GM11168 (cell line): ENCODE measurements around the gene EMILIN1.
"Not testable (repeated sequence)": the region's sequence is repeated elsewhere in the genome, so short reads cannot be mapped to it uniquely, and the experiment has no call there.

Source experiments
- in situ Hi-C: fragments of 300-500 bp; cut with MboI; formaldehyde crosslinking; loops from one replicate; pipeline ENCODE4 v1.12.0; 2022; ENCODE audit warnings: low sequenced_read_pairs; ENCODE audit not compliant: unreplicated experiment

EMILIN1 gene

DNA sequence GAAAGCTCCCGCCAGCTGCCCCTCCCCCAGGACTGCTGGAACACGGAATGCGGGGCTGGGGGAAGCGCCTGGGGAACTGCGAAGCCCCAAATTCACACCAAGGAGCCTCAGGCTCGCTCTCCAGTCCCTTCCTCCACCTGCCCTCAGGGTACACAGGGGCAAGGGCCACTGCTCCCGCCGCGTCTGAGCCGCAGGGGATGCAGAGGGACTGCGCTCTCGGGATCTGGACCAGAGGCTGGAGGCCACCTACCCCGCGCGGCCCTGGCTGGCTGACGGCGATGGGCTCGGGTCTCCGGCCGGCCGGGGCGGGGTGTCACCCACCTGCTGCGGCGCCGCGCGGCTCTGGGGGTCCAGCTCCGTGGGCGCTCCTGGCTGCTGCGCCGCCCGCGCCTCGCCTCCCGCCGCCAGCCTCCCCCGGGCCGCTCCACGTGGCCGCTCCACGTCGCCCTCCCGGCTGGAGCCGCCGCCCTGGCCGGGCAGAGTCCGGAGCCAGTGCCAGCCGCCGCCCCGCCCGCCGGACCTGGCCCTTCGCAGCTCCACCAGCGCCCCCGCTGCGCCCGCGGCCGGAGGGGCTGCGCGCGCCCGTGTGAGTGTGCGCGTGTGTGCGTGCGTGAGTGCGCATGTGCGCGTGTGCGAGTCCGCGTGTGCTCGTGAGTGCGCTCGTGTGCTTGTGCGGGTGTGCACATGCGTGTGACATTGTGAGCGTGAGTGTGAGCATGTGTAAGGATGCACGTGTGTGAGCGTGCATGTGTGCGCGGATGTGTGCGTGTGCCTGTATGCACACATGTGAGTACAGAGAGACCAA lies 40.3 kb downstream of the EMILIN1 start, which contains the start of gene CGREF1:
TSS of gene CGREF1 (minus strand) at position 604 of the 805 bp plus-strand sequence. CDS start 14,762 bp downstream, outside the sequence.
- in situ Hi-C loops = no loop called here

DNA sequence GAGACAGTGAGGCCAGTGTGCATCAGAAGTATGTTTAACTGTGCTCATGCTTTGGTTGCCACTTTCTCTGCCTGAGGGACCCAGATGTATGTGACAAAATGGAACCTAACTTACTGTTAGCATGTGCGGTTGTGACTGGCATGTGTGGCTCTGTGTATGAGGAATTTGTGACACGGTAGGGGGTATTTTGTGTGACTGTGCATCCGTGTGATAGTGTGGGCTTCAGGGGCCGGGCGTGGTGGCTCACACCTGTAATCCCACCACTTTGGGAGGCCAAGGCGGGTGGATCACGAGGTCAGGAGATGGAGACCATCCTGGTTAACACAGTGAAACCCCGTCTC lies 40.9 kb downstream of the EMILIN1 start:
- in situ Hi-C loops = not testable (repeated sequence)

GRCh38 chr2:27121906-27122305 lies 43.5 kb downstream of the EMILIN1 start:
- in situ Hi-C loops = no loop called here

DNA sequence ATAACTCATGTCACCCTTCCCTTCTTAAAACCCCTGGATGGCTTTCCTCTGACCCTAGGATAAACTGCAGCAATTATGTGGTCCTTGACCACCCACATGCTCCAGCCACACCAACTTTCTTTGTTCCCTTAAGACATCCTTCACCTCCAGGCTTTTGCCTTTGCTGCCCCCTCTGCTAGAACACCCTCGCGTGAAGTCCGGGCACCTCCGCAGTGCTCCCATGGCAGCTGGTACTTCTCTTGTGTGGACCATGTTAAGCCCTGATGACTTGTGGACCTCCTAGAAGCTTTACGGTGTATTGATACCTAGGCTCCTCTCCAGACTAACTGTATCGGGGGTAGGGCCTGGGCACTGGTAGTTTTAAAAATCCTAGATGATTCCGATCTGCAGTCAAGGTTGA lies 44.4 kb downstream of the EMILIN1 start:
- in situ Hi-C loops = no loop called here

DNA sequence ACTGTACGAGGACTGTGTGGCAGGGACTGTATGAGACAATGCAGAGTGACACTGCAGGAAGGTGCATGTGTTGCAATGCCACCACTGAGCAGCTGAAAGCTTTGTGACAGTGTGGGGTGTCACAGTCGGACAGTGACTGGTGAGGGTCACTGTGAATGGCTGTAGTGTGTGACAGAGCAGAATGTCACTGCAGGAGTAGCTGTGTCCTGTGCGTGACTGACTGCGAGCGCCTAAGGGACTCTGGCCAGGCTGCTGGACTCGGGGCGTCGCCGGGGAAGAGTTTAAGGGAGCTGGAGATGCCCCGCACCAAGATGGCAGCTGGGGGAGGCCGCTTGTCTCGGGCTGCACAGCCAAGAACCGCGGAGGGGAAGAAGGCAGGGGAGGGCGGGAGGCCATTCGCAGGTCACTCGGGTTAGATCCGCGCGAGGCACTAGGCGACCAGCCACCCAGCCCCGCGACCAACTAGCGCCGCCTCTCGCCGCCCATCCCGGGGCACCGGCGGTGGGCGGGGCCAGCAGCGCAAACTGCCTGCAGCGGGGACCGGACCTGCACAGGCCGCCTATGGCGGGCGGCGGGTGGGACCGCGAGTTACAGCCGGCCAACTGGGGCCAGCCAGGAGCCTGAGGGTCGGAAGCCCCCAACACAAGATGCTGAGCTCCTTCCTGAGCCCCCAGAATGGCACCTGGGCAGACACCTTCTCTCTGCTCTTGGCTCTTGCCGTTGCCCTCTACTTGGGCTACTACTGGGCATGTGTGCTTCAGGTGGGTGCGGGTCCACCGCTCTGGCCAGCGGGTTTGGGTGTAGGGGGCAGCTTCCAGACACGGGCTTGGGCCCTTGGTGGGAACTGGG lies 45.1 kb downstream of the EMILIN1 start, which contains the start of gene ABHD1:
TSS of gene ABHD1 (plus strand) at position 514 of the 849 bp plus-strand sequence. CDS start at position 648, 134 bp downstream.
- in situ Hi-C loops = no loop called here

DNA sequence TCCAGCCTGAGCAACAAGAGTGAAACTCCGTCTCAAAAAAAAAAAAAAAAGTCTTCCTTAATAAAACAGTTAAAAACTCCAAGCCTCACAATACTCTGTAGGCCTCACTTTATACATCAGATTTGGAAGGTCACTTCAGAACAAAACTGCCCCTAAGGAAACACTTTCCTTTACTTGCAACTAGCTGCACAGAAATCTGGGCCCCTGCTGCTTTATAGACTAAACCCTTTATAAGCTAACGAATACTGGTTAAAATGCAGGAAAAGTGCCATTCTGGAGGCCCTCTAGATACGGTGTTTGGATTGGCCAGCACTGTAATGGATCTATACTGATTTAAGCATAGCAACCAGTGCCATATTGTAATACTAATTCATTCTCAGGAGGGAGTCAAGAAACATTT lies 46.7 kb downstream of the EMILIN1 start:
- in situ Hi-C loops = loop anchor here (5.0 kb wide), 1 partner anchor 72 kb away; no protein-coding TSS in a partner anchor

- in situ Hi-C loops = loop anchor here (5.0 kb wide), 1 partner anchor 71 kb away; no protein-coding TSS in a partner anchor
Observed at GRCh38 chr2:27126252-27126710, 47.9 kb downstream of the EMILIN1 start.

- in situ Hi-C loops = loop anchor here (5.0 kb wide), 1 partner anchor 69 kb away; no protein-coding TSS in a partner anchor
Observed at GRCh38 chr2:27127883-27128667, 49.7 kb downstream of the EMILIN1 start.

GRCh38 chr2:27128668-27129571 lies 50.5 kb downstream of the EMILIN1 start:
- in situ Hi-C loops = loop anchor here (5.0 kb wide), 1 partner anchor 68 kb away; no protein-coding TSS in a partner anchor

DNA sequence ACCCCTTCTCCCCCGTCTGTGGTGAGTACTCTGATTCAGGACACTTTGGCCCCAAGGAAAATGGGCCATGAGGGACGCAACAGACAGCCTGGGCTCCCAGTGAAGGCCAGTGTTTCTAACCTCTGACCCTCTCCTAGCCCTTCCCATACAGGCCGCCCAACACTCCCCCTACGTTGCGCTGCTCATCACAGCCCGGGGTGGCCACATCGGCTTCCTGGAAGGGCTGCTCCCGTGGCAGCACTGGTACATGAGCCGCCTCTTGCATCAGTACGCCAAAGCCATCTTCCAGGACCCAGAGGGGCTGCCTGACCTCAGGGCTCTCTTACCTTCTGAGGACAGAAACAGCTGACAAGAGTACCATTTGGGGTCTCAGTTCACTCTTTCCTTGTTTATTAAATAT lies 52.0 kb downstream of the EMILIN1 start:
- in situ Hi-C loops = no loop called here

DNA sequence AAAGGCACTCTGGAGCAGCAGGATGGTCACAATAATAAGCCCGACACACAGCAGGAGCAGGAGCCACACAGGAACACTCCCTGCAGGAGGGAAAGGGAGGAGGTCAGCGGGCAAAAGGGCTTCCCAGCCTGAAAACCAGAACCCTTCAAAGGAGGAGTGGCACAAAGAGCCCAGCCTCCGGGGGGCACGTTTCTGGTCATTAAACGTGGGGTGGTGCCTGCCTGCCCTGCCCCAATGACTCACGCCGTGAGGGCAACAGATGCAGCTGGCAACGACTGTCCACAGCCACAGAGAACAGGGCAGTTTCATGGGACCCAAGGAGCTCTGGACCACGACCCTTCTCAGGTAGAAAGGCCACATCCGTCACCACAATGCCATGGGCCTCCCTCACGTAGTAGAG lies 53.0 kb downstream of the EMILIN1 start:
- in situ Hi-C loops = no loop called here

DNA sequence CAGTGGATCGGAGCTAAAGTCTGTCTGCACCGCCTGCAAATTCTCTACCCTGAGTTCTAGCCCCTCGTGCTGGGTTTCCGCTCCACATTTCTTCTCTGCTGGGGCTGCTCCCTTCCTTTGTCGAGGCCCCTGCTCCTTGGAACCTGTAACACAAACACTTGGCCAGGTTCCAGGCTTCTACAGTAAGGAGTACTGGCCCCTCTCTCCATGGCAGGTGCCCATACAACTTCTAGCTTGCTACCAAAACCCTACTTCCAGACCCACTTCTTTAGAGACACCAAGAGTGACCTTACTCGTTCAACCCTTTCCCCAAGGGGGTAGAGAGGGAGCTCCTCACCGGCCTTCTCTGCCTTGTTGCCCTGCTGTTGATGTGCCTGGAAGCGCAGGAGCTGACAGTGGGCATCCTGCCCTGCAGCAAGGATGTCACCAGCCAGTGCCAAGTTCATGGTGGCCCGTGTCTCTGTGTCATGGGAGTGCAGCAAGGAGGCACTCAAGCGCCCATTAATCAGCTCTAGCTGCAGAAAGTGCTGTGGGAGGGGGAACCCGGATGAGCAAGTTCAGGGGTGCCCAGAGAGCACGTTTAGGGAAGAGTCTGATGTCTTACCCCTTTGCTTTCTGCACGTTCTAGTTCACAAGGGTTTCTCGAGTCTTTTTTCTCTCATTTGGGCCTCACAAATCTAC lies 54.9 kb downstream of the EMILIN1 start:
- in situ Hi-C loops = no loop called here

DNA sequence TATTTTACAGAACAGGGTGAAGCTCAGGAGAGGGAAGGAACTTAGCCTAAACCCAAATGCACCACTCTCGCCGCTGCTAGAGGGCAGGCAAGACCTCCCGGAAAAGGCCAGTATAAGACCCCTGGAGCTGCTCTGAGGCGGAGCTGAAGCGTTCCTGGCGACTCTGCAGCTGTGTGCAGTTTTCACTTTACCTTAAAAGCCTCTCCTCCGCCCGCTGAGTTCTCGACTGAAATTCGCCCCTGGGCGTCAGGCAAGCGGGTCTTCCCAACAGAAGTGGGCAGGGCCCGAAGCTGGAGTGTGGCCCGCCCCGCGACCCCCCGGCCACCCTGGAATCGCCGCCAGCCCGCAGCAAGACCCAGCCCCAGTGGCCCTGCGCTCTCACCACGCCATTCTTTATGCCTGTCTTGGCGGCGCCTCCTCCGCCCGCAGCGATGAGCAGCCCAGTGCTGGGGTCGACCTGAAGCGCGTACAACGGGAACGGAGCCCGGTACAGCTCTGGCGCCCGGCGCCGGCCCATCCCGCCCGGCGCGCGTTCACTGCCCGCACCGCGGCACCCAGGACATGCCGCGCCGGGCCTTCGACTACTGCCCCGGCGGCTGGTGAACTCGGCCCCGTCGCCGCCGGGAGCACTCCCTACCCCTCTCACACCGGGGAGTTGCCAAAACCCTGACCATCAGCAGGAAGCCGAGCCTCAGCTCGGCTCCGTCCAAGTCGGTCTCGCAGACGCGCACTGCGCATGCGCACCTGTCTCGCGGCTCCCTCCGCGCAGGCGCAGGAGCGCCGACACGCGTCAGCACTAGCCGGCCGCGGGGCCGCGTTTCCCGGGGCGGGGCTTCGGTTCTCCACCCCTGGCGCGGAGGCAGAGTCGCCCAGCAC lies 55.7 kb downstream of the EMILIN1 start, which contains the start of gene PREB:
TSS of gene PREB (minus strand) at position 732 of the 876 bp plus-strand sequence. CDS start at position 517, 215 bp downstream.
- in situ Hi-C loops = no loop called here

DNA sequence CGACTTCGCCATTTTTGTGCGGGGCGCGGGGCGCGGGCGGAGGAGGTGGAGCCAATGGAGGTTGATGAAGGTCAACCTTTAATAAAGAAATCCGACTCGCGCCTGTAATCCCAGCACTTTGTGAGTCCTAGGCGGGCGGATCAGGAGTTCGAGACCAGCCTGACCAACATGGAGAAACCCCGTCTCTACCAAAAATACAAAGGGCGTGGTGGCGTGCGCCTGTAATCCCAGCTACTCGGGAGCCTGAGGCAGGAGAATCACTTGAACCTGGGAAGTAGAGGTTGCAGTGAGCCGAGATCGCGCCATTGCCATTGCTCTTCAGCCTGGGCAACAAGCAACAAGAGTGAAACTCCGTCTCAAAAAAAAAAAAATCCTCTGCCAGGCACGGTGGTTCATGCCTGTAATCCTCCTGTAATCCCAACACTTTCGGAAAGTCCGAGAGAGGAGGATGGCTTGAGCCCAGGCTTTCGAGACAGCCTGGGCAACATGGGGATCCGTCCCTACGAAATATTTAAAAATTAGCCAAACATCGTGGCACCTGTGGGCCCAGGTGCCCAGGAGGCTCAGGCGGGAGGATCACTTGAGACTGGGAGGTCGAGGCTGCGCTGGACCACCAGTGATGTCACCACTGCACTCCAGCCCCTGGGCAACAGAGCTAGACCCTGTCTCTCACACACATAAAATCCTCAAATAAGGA lies 56.5 kb downstream of the EMILIN1 start:
- in situ Hi-C loops = no loop called here

GRCh38 chr2:27135478-27135955 lies 57.1 kb downstream of the EMILIN1 start:
- in situ Hi-C loops = no loop called here
